Astrocyte (in vitro differentiated cells and primary cell): ENCODE results near the gene NDUFB6.

Experiments used
- CTCF ChIP-seq: IDR thresholded peaks from 2 replicates; pipeline ENCODE4 v1.5.1; 2011; ENCODE audit warnings: low read depth, mild to moderate bottlenecking, inconsistent platforms, low read length, moderate library complexity; ENCODE audit not compliant: insufficient read depth
- EZH2 ChIP-seq: IDR thresholded peaks from 2 replicates; pipeline ENCODE4 v1.6.1; 2012; ENCODE audit warnings: mild to moderate bottlenecking, low read length, inconsistent platforms; ENCODE audit not compliant: insufficient read depth

GRCh38 chr9:32571969-32572899 is 725 bp downstream of the NDUFB6 start:
- peak; percentile 86 for TF ChIP-seq CTCF
- TF ChIP-seq EZH2 = no peak
